Smooth muscle cell (in vitro differentiated cells): Measurements from ENCODE around the gene MRPL14. TPM values are rescaled to one million over a fixed set of nuclear protein-coding genes. Genes with fewer than 3 reads are reported as not detected.
A peak's percentile ranks its signal among the peaks of the same experiment; 100 is the strongest.

ENCODE experiments used
- DNase-seq: peaks from one replicate; lab custom pipeline; 2025; ENCODE audit not compliant: unreplicated experiment; lab: John Stamatoyannopoulos, UW
- H2AFZ ChIP-seq: fragments of 200-600 bp; sonication (generic); 2 replicates; pipeline ENCODE4 v1.6.0; 2016; ENCODE audit warnings: antibody characterized with exemption, low read depth, mild to moderate bottlenecking
- H3F3A ChIP-seq: fragments of 200-600 bp; sonication (generic); 2 replicates; pipeline ENCODE4 v1.6.0; 2017; ENCODE audit warnings: antibody characterized with exemption, low read depth
- H3K27ac ChIP-seq: fragments of 200-600 bp; sonication (generic); 2 replicates; pipeline ENCODE4 v1.5.1; 2016; ENCODE audit warnings: low read depth, mild to moderate bottlenecking
- H3K27me3 ChIP-seq: fragments of 200-600 bp; sonication (generic); 2 replicates; pipeline ENCODE4 v1.6.1; 2016; ENCODE audit warnings: low read depth, mild to moderate bottlenecking
- H3K36me3 ChIP-seq: fragments of 200-600 bp; sonication (generic); 2 replicates; pipeline ENCODE4 v1.5.1; 2016; ENCODE audit warnings: low read depth
- H3K4me1 ChIP-seq: fragments of 200-600 bp; sonication (generic); 2 replicates; pipeline ENCODE4 v1.5.1; 2016; ENCODE audit warnings: low read depth
- H3K4me2 ChIP-seq: fragments of 200-600 bp; sonication (generic); 2 replicates; pipeline ENCODE4 v1.6.0; 2016; ENCODE audit warnings: mild to moderate bottlenecking
- H3K4me3 ChIP-seq: fragments of 200-600 bp; sonication (generic); 2 replicates; pipeline ENCODE4 v1.5.1; 2016; ENCODE audit warnings: mild to moderate bottlenecking
- H3K79me2 ChIP-seq: fragments of 200-600 bp; sonication (generic); 2 replicates; pipeline ENCODE4 v1.6.0; 2016; ENCODE audit warnings: low read depth, mild to moderate bottlenecking
- H3K9ac ChIP-seq: fragments of 200-600 bp; sonication (generic); 2 replicates; pipeline ENCODE4 v1.6.0; 2016; ENCODE audit warnings: low read depth
- H3K9me3 ChIP-seq: fragments of 200-600 bp; sonication (generic); replicated peaks from 2 replicates; pipeline ENCODE4 v1.5.1; 2016; ENCODE audit warnings: low read depth
- H4K20me1 ChIP-seq: fragments of 200-600 bp; sonication (generic); 2 replicates; pipeline ENCODE4 v1.6.0; 2016; ENCODE audit warnings: low read depth
- WGBS: methylation state at CpG from one replicate; pipeline ENCODE4 v1.1.7; 2016; ENCODE audit warnings: low lambda C conversion rate; 5-methylcytosine and 5-hydroxymethylcytosine counted together
- polyA plus RNA-seq: library from polyadenylated mRNA; unstranded; fragments of >200 nt; fragmentation: Nextera tagmentation; extraction: Ambion mirVana; gene quantifications from 2 replicates; pipeline ENCODE4 v1.2.1, GENCODE V29; 2016
- total RNA-seq: library from RNA; depleted of rRNA; stranded (reverse); fragments of >200 nt; gene quantifications from 2 replicates; pipeline ENCODE4 v1.2.3, GENCODE V29; 2014
- TF ChIP-seq, protein P1 (sequence below): fragments of 200-600 bp; sonication (generic); IDR thresholded peaks from 2 replicates; pipeline ENCODE4 v1.5.1; 2017; ENCODE audit warnings: borderline replicate concordance, mild to moderate bottlenecking, antibody characterized with exemption; ENCODE audit not compliant: insufficient read depth, poor library complexity, severe bottlenecking

Gene MRPL14
- total RNA-seq (29.2 and 53.4 TPM in 2 replicates), polyA plus RNA-seq (97.9 and 99.5 TPM in 2 replicates)

DNA sequence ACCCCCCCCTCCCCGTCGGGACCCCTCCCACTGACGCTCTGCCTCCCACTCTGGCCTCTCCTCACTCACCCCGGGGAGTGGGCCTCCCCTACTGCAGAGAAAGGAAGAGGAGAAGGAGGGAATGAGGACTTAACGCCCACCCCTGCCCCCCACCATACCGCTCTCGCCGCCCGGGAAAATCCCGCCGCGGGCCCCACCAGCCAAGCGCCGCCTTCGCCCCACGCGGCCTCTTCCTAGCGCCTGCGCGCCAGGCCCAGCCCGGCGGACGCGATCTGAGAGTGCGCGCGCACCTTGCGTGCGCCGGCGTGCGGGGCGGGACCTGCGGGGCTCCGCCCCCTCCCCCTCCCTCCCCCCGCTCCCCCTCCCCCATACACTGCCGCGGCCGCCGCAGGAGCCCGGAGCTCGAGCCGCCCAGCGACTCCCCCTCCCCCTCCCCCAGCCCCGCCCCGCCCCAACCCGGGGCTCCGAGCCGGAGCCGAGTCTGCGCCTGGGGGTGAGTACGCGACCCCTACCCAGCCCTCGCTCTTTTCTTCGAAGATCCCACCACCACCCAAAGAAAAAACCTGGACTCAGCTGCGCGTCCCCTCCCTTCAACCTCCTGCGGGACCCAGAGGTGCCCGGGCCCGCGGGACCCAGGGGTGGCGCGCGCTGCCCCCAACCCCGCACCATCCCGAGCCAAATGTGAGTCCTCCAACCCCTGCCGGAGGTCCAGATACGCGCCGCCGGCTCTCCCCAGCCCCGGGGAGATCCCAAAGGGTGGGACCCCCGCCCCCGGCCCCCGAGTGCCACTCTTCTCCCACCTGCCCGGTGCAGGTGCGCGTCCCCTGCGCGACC lies at the start of gene MRPL14, which contains the start of gene TMEM63B:
TSS of gene MRPL14 (minus strand) at position 267 of the 834 bp plus-strand sequence. CDS start 10,841 bp downstream, outside the sequence.
TSS of gene TMEM63B (plus strand) at position 369 of the 834 bp plus-strand sequence. CDS start 7,031 bp downstream, outside the sequence.
- 3% methylated on average over 47 of the region's 80 CpGs for WGBS
- H2AFZ ChIP-seq = peak within 1 kb of the TSS; percentile 84
- TF ChIP-seq, protein P1, sequence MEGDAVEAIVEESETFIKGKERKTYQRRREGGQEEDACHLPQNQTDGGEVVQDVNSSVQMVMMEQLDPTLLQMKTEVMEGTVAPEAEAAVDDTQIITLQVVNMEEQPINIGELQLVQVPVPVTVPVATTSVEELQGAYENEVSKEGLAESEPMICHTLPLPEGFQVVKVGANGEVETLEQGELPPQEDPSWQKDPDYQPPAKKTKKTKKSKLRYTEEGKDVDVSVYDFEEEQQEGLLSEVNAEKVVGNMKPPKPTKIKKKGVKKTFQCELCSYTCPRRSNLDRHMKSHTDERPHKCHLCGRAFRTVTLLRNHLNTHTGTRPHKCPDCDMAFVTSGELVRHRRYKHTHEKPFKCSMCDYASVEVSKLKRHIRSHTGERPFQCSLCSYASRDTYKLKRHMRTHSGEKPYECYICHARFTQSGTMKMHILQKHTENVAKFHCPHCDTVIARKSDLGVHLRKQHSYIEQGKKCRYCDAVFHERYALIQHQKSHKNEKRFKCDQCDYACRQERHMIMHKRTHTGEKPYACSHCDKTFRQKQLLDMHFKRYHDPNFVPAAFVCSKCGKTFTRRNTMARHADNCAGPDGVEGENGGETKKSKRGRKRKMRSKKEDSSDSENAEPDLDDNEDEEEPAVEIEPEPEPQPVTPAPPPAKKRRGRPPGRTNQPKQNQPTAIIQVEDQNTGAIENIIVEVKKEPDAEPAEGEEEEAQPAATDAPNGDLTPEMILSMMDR = no peak
- peak within 1 kb of the TSS; percentile 97 for H3K4me3 ChIP-seq
- peak; percentile 85 for DNase-seq
- peaks cover 78% of the 10 kb centered on the region for H3K79me2 ChIP-seq
- H3K9me3 ChIP-seq = no peaks in the 10 kb centered on the region
- peak within 1 kb of the TSS; percentile 93 for H3K9ac ChIP-seq
- peaks cover 62% of the 10 kb centered on the region for H4K20me1 ChIP-seq
- H3K27ac ChIP-seq = peak within 1 kb of the TSS; percentile 93
- peak within 1 kb of the TSS; percentile 89 for H3K4me2 ChIP-seq
- no peaks in the 10 kb centered on the region for H3K36me3 ChIP-seq
- peaks cover 42% of the 10 kb centered on the region for H3K4me1 ChIP-seq
- H3K27me3 ChIP-seq = no peaks in the 10 kb centered on the region
- H3F3A ChIP-seq = no peaks in the 10 kb centered on the region

DNA sequence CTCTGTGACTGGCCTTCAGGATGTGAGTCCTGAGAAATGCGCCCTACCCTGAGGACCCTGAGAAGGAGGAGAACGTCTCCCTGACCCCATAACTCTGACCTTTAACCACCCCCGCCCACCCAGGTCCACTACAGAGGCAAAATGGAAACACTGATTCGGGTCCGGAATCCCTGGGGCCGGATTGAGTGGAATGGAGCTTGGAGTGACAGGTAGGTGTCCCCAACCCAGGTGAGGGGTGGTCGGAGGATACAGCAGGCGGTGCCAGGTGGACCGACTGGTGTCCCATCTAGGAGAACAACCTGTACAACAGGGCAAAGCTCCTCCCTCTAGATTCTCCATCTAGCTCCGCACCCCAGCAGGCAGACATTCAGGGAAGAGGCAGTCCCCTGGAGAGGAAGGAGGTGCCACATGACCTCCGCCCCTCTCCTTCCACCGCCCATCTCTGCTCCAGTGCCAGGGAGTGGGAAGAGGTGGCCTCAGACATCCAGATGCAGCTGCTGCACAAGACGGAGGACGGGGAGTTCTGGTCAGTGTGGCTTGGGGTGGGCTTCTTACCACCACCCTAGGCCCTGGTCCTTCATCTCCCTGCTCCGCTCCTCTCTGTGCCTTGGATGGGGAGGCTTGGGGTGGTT lies 49.0 kb upstream of the MRPL14 start:
- Histone ChIP-seq H2AFZ (no peak overlapping the region), H3K9me3 (no peaks in the 10 kb centered on the region), H3K4me1 (no peaks in the 10 kb centered on the region), H3K36me3 (no peaks in the 10 kb centered on the region), H3K4me2 (no peak overlapping the region), H3F3A (no peaks in the 10 kb centered on the region), H4K20me1 (no peaks in the 10 kb centered on the region), H3K9ac (no peak overlapping the region), H3K79me2 (no peaks in the 10 kb centered on the region), H3K27me3 (no peaks in the 10 kb centered on the region), H3K27ac (no peak overlapping the region), H3K4me3 (no peak overlapping the region)
- 89% methylated on average over 15 of the region's 15 CpGs for WGBS
- DNase-seq = no peak
- TF ChIP-seq, protein P1 = no peak

DNA sequence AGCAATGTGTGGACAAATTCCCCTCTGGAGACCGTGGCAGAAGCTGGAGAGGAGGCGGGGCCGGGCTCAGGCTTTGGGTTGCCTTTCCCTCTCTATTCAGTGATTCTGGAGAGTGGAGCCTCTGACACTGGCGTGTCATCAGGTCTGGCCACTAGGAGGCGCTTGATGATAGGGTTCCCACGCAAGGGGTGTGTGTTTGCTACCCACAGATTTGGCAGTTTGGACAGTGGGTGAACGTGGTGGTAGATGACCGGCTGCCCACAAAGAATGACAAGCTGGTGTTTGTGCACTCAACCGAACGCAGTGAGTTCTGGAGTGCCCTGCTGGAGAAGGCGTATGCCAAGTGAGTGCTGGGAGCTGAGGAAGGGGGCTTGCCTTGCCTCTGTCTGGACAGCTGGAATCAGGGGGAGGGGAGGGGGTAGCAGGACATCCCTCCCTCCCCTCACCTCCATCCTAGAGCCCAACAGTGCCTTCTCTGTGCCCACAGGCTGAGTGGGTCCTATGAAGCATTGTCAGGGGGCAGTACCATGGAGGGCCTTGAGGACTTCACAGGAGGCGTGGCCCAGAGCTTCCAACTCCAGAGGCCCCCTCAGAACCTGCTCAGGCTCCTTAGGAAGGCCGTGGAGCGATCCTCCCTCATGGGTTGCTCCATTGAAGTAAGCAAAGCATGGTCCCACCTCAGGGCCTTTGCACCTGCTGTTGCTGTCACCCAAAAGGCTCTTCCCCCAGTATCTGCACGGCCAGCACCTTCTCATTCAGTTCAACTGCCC lies 45.7 kb upstream of the MRPL14 start:
- H3K4me2 ChIP-seq = no peak overlapping the region
- no peak overlapping the region for H2AFZ ChIP-seq
- TF ChIP-seq, protein P1 = peak; percentile 78
- WGBS = 26% methylated on average over 15 of the region's 15 CpGs
- H3K27ac ChIP-seq = no peak overlapping the region
- DNase-seq = peak; percentile 54
- no peak overlapping the region for H3K4me3 ChIP-seq
- H3K27me3 ChIP-seq = peaks cover 4% of the 10 kb centered on the region
- no peaks in the 10 kb centered on the region for H3K36me3 ChIP-seq
- H3K4me1 ChIP-seq = no peaks in the 10 kb centered on the region
- H3K9ac ChIP-seq = no peak overlapping the region
- H3K79me2 ChIP-seq = no peaks in the 10 kb centered on the region
- no peaks in the 10 kb centered on the region for H3K9me3 ChIP-seq
- H3F3A ChIP-seq = no peaks in the 10 kb centered on the region
- no peaks in the 10 kb centered on the region for H4K20me1 ChIP-seq
